ENCODE results near the gene LMAN1L. TPM values are rescaled to one million over a fixed set of nuclear protein-coding genes. Genes with fewer than 3 reads are reported as not detected.
A peak's percentile ranks its signal among the peaks of the same experiment; 100 is the strongest.

Gene LMAN1L
- total and polyA plus RNA-seq, 10 donors: 2.4 to 164 (median 81.2) TPM

DNA sequence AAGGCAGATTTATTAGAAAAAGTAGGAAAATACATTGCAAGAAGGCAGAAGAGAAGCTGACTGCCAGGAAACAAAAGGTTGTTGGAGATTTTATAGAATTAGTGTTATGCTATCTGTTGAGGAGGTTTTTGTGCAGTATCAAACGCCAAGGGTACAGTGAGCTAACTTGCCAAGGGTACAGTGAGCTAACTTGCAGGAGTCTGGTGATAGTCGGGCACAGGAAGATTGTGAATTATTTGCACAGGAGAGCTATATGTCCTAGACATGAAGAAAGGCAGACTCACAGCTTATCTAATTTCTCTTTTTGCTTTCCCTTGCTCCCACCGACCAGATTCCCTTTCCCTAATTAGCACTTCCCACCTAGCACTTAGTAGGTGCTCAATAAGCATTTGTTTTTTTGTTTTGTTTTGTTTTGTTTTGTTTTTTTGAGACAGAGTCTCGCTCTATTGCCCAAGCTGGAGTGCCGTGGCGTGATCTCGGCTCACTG is 33.4 kb upstream of the LMAN1L start:
- Histone ChIP-seq H3K36me3 (peaks cover 0 to 2% (median 0%) of the 10 kb centered on the region in 6 donors), H3K27ac (peak overlapping the region in 7 of 8 donors; percentile 94 to 99 (median 97)), H3K27me3 (replicated peaks in 1 of 7) (no peaks in the 10 kb centered on the region), H3K4me1 (peaks cover 72 to 93% (median 89%) of the 10 kb centered on the region in 6 donors), H3K4me3 (no peak overlapping the region), H3K9me3 (no peaks in the 10 kb centered on the region)
- 41 to 65% (median 48%) methylated on average over 7 of the region's 7 CpGs for WGBS, 5 donors
- intact Hi-C loops (cut with DNase I; ENCODE audit: low total_unique reads): loop anchor here (10.0 kb wide), 1 partner anchor 426 kb away; the partner anchor contains the start of gene C15orf39
- no peak for DNase-seq
- TF ChIP-seq, protein P1, sequence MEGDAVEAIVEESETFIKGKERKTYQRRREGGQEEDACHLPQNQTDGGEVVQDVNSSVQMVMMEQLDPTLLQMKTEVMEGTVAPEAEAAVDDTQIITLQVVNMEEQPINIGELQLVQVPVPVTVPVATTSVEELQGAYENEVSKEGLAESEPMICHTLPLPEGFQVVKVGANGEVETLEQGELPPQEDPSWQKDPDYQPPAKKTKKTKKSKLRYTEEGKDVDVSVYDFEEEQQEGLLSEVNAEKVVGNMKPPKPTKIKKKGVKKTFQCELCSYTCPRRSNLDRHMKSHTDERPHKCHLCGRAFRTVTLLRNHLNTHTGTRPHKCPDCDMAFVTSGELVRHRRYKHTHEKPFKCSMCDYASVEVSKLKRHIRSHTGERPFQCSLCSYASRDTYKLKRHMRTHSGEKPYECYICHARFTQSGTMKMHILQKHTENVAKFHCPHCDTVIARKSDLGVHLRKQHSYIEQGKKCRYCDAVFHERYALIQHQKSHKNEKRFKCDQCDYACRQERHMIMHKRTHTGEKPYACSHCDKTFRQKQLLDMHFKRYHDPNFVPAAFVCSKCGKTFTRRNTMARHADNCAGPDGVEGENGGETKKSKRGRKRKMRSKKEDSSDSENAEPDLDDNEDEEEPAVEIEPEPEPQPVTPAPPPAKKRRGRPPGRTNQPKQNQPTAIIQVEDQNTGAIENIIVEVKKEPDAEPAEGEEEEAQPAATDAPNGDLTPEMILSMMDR (IDR thresholded peaks at IDR 0.05 in 8 of 11, conservative IDR thresholded peaks at IDR 0.05 in 3 of 11): no peak
- TF ChIP-seq POLR2AphosphoS5 (IDR thresholded peaks at IDR 0.05) (no peak), POLR2A (IDR thresholded peaks at IDR 0.05) (no peak)

DNA sequence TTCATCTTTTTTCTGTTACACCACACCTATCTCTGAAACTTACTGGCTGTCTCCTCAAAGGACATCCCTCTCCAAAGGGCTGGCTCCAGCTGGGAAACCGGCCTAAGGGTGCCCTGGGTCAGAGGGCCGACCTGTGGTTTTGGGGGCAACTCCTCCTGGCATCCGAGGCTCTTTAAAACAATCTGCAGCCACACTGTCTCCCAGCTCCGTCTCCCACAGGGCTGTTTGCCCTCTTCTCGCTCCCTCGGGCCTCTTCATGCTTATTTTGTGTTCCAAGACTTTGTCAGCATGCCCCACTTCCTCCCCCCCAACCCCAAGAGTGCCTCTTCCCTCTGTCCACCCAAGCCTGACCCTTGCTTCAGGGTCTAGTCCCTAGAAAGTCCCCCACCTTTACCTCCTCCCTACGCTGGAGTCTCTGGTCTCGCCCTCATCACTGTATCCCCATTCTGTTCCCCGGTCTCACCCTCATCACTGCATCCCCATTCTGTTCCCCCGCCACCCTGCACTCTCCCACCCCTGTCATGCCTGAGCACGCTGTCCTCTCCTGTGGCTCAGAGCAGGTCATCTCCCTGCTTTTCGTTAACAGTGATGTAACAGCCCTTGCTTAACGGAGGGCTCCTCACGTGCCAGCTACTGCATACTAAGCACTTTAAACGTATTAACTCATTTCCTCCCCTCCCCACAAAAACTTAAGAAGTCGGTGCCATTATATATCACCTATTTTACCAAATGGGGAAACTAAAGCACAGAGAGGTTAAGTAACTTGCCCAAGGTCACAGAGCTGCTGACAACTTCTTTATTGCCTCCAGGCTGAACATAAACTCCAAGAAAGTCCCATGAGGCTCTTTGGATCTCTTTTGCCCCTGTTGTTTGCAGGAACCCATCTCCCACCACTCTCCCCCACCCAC is 31.9 kb upstream of the LMAN1L start:
- intact Hi-C loops (cut with DNase I; ENCODE audit: low total_unique reads): loop anchor here (5.0 kb wide), 1 partner anchor 62 kb away; the partner anchor contains the start of gene ULK3
- Histone ChIP-seq H3K4me3 (peak overlapping the region; percentile 28 to 98 (median 86)), H3K27ac (peak overlapping the region; percentile 72 to 99 (median 96)), H3K27me3 (replicated peaks in 1 of 7) (no peaks in the 10 kb centered on the region), H3K36me3 (peaks cover 0 to 17% (median 0%) of the 10 kb centered on the region in 6 donors), H3K9me3 (no peaks in the 10 kb centered on the region), H3K4me1 (peaks cover 75 to 93% (median 89%) of the 10 kb centered on the region in 6 donors)
- TF ChIP-seq, protein P1 (IDR thresholded peaks at IDR 0.05 in 8 of 11, conservative IDR thresholded peaks at IDR 0.05 in 3 of 11): peak in 1 of 11 experiments; percentile 4
- TF ChIP-seq POLR2A (IDR thresholded peaks at IDR 0.05): peak in 1 of 3 donors; percentile 7
- TF ChIP-seq POLR2AphosphoS5 (IDR thresholded peaks at IDR 0.05): peak in 2 of 3 donors; percentile 68 to 87
- peak; percentile 87 for DNase-seq
- WGBS, 5 donors: 20 to 28% (median 22%) methylated on average over 16 of the region's 16 CpGs

DNA sequence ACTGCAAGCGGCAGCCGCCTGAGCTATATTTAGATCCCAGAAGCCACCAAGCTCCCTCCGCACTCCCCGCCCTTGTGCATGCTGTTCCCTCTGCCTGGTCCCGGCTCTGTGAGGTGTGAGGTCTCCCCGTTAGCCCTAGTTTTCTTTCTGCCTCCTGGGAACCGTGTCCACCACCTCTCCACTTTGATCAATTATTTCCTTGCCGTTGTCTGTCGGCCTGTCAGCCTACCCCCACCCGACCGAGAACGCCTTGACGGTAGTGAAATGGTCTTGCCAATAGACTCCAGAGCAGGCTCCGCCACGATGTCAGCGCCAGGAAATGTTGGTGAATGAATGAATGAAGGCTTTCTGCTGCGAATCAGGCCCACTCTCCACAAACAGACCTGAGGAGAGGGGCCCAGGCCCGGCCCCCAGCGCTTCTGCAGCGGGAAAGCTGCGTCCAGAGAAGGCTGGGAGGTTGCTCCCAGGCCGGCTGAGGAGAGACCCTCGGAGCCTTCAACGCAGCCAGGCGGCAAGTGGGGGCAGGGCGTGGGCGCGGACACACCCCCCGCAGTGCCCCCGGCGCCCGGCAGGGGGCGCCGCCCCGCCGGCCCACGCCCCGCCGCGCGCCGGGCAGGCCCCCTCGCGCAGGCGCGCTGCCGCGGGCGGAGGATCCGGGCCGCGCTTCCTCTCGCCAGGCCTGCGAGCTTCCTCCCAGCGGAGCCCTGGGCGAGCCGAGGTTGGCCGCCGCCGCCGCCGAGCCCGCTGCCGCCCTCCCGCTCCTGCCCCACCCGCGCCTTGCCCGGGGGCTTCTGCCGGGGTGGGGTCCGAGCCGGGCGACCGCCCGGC is 31.0 kb upstream of the LMAN1L start, which contains the start of gene CSK:
TSS of gene CSK (plus strand) at position 650 of the 828 bp plus-strand sequence. CDS start 16,218 bp downstream, outside the sequence.
- intact Hi-C loops (cut with DNase I; ENCODE audit: low total_unique reads): loop anchor here (5.0 kb wide), 1 partner anchor 61 kb away; the partner anchor contains the start of gene ULK3
- 1% methylated on average over 20 to 74 of the region's 74 CpGs for WGBS, 5 donors
- peaks cover 0 to 22% (median 0%) of the 10 kb centered on the region in 6 donors for H3K36me3 ChIP-seq
- no peaks in the 10 kb centered on the region for H3K27me3 ChIP-seq (replicated peaks in 1 of 7)
- H3K4me1 ChIP-seq: peaks cover 75 to 93% (median 89%) of the 10 kb centered on the region in 6 donors
- H3K9me3 ChIP-seq: no peaks in the 10 kb centered on the region
- H3K4me3 ChIP-seq: peak within 1 kb of the TSS; percentile 82 to 98 (median 86)
- peak within 1 kb of the TSS; percentile 89 to 99 (median 96) for H3K27ac ChIP-seq
- peak; percentile 96 for DNase-seq
- peak; percentile 77 to 85 (median 84) for TF ChIP-seq POLR2AphosphoS5 (IDR thresholded peaks at IDR 0.05)
- no peak for TF ChIP-seq POLR2A (IDR thresholded peaks at IDR 0.05)
- TF ChIP-seq, protein P1 (IDR thresholded peaks at IDR 0.05 in 8 of 11, conservative IDR thresholded peaks at IDR 0.05 in 3 of 11): peak; percentile 26 to 86 (median 75)
